Measurements from ENCODE around the gene FGR.

The FGR gene

GRCh38 chr1:27564710-27565649, 70.0 kb downstream of the FGR start:
- no peak for DNase-seq

DNA sequence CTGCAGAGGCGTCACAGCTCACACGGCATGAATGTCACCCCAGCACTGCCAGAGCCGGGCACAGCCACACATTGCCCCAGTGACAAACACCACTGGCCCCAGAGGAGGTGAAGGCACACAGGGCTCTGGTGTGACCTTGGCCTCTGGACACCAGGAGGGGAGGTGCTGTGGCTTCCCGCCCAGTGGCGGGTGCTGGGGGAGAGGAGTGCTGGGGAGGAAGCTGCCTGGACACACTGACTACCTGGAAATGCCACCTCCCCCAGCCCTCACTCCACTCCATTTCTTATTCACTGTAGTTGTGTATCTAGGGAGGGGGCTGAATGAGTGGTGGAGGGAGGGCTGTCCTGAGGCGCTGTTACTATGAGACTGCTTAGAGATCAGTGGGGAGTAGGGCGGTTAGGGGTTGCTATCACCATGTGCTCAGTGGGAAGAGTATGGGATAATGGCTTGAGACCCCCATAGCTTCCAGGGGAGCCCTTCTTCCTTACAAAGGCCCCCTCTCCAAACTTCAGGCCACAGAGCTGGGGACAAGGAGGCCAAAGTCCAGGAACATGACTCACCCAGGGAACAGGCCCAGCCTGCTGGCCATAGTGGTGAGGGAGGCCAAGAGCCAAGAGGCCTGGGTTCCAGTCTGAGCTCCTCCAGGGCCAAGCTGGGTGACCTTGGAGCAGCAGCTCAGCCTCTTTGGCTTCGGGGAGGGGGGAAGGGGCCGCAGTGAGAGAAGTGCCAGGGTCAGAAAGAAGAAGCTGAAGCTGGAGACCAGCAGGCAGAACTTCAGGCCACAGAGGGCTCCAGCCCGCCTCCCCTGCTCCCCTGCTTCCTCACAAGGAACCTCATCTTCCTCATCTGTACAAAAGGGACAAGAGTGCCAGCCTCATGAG, 71.2 kb downstream of the FGR start:
- DNase-seq = no peak

DNA sequence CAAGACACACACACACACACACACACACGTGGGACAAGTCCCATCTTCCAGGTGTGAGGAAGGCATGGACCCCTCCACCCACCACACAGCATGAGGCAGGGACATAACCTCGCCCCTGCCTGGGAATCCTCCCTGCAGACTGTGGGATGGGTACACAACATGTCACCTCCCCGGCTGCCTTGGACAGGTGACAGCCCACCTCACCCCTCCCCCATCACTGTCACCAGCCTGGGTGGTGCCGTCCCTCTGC, 71.7 kb downstream of the FGR start:
- DNase-seq = no peak

DNA sequence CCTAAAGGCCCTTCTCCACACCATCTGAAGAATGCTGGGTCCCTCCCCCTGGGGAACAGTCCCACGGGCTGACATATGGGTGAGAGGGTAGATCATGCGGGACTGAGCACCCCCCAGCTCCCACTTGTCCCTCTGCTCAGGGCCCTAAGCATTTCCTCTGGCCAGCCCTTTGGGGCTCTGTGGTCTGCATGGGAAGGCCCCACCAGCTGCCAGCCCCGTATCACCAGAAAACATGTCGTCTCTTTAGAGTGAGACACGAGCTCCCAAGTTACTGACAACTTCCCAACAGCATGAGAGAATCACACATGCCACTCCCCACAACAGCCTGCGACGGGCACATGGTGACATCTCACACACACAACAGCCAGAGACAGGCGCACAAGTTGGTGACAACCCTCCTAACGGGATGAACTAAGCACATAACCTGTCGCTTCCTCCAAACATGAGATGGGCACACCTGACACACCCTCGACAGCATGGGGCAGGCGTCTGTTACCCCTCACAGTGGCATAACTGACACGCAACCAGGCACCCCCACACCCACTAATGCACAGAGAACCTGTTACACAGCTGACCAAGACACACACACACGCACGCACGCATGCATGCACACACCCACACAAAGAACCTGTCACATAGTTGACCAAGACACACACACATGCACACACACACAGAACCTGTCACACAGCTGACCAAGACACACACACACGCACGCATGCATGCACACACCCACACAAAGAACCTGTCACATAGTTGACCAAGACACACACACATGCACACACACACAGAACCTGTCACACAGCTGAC, 72.2 kb downstream of the FGR start:
- no peak for DNase-seq
